ENCODE results near the gene SRGAP3.
"Not testable (repeated sequence)": the region's sequence is repeated elsewhere in the genome, so short reads cannot be mapped to it uniquely, and the experiment has no call there.

SRGAP3 gene

GRCh38 chr3:9249273-9250192, at the start of gene SRGAP3:
Gene SRGAP3 (minus strand): TSS chr3:9249646. CDS start chr3:9248951, 695 bp downstream.
- no peak for TF ChIP-seq CTCF (IDR thresholded peaks at IDR 0.05; ENCODE audit: extremely low read depth, missing control alignments)
- peak; percentile 83 for DNase-seq (ENCODE audit: low spot score)

- TF ChIP-seq CTCF (IDR thresholded peaks at IDR 0.05; ENCODE audit: extremely low read depth, missing control alignments): no peak
- DNase-seq (ENCODE audit: low spot score): no peak
Measured at GRCh38 chr3:9298236-9298635, 48.8 kb upstream of the SRGAP3 start.

- no peak for TF ChIP-seq CTCF (IDR thresholded peaks at IDR 0.05; ENCODE audit: extremely low read depth, missing control alignments)
- no peak for DNase-seq (ENCODE audit: low spot score)
Measured at GRCh38 chr3:9296241-9296640, 46.8 kb upstream of the SRGAP3 start.

DNA sequence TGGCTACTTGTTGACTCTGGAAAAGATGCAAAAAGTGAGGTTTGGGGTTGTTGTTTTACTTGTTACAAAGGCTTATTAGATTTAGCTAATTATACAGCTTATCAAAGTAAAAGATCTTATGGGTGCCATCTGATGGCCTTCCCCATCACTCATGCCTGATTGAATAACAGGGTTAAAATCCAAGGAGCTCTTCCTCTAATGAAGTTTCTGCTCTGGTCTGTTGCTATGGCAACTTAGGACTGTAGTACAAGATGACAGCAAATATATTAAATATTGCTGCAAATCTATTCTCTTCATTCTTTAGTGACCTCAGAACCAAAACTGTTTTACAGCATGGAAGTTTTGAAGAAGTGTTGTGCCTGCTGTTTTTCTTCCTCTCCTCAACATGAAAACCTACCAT, 45.6 kb upstream of the SRGAP3 start:
- DNase-seq (ENCODE audit: low spot score): no peak
- TF ChIP-seq CTCF (IDR thresholded peaks at IDR 0.05; ENCODE audit: extremely low read depth, missing control alignments): no peak

- DNase-seq (ENCODE audit: low spot score): not testable (repeated sequence)
Measured at GRCh38 chr3:9293953-9294352, 44.5 kb upstream of the SRGAP3 start.

- TF ChIP-seq CTCF (IDR thresholded peaks at IDR 0.05; ENCODE audit: extremely low read depth, missing control alignments): no peak
- DNase-seq (ENCODE audit: low spot score): no peak
Measured at GRCh38 chr3:9293076-9293475, 43.6 kb upstream of the SRGAP3 start.

DNA sequence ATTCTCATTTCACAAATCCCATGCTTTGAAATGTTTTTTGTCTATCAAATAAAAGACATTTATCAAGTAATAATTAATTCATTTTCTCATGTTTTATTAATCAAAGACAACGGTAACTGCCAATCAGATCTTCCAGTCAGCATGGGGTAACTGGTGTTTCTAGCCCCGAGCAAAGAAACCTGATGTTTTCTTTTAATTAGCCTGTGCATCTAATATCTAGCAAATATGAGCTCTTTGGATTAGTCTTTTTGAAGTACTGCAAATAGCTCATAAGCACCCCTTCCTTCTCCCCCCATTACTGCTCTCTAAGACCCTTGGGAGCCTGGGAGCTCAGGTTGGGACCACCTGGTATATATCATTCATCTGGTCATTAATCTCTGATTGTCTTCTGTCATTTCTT, 43.1 kb upstream of the SRGAP3 start:
- no peak for DNase-seq (ENCODE audit: low spot score)
- no peak for TF ChIP-seq CTCF (IDR thresholded peaks at IDR 0.05; ENCODE audit: extremely low read depth, missing control alignments)
